ENCODE results near the gene BANK1.

The BANK1 gene

GRCh38 chr4:101910786-101911373 is 120.3 kb downstream of the BANK1 start:
- no peak for DNase-seq

- no peak for DNase-seq
Observed at GRCh38 chr4:101911616-101912015, 121.1 kb downstream of the BANK1 start.

GRCh38 chr4:101914761-101915160 is 124.2 kb downstream of the BANK1 start:
- no peak for DNase-seq

- DNase-seq, result no peak
Observed at GRCh38 chr4:101919373-101919977, 128.9 kb downstream of the BANK1 start.

- no peak for DNase-seq
Observed at GRCh38 chr4:101921370-101921769, 130.8 kb downstream of the BANK1 start.

GRCh38 chr4:101931619-101932018 is 141.1 kb downstream of the BANK1 start:
- DNase-seq, result no peak

GRCh38 chr4:101933855-101934254 is 143.3 kb downstream of the BANK1 start:
- DNase-seq, result no peak

GRCh38 chr4:101938836-101939235 is 148.3 kb downstream of the BANK1 start:
- no peak for DNase-seq

- no peak for DNase-seq
Observed at GRCh38 chr4:101941816-101942358, 151.4 kb downstream of the BANK1 start.

GRCh38 chr4:101942891-101943290 is 152.4 kb downstream of the BANK1 start:
- no peak for DNase-seq

GRCh38 chr4:101944649-101945048 is 154.1 kb downstream of the BANK1 start:
- DNase-seq, result no peak

GRCh38 chr4:101948055-101948454 is 157.5 kb downstream of the BANK1 start:
- no peak for DNase-seq

GRCh38 chr4:101948951-101949350 is 158.4 kb downstream of the BANK1 start:
- no peak for DNase-seq

GRCh38 chr4:101950258-101950979 is 159.9 kb downstream of the BANK1 start:
- no peak for DNase-seq

- no peak for DNase-seq
Observed at GRCh38 chr4:101952985-101953384, 162.5 kb downstream of the BANK1 start.

GRCh38 chr4:101953949-101954348 is 163.4 kb downstream of the BANK1 start:
- DNase-seq, result peak; percentile 16 to 58

- no peak for DNase-seq
Observed at GRCh38 chr4:101954351-101954750, 163.8 kb downstream of the BANK1 start.

GRCh38 chr4:101954975-101955678 is 164.6 kb downstream of the BANK1 start:
- no peak for DNase-seq

GRCh38 chr4:101956068-101956825 is 165.7 kb downstream of the BANK1 start:
- no peak for DNase-seq

GRCh38 chr4:101958547-101958946 is 168.0 kb downstream of the BANK1 start:
- DNase-seq, result no peak

GRCh38 chr4:101960431-101960830 is 169.9 kb downstream of the BANK1 start:
- no peak for DNase-seq

GRCh38 chr4:101961144-101961543 is 170.6 kb downstream of the BANK1 start:
- no peak for DNase-seq
